ENCODE results near the gene SYT12. TPM values are rescaled to one million over a fixed set of nuclear protein-coding genes. Genes with fewer than 3 reads are reported as not detected.
A peak's percentile ranks its signal among the peaks of the same experiment; 100 is the strongest.

Gene SYT12
- total RNA-seq, 1 donor from 2014 or later = 1.3 TPM

GRCh38 chr11:67029146-67029545 lies 6.2 kb downstream of the SYT12 start:
- no peak for DNase-seq

DNA sequence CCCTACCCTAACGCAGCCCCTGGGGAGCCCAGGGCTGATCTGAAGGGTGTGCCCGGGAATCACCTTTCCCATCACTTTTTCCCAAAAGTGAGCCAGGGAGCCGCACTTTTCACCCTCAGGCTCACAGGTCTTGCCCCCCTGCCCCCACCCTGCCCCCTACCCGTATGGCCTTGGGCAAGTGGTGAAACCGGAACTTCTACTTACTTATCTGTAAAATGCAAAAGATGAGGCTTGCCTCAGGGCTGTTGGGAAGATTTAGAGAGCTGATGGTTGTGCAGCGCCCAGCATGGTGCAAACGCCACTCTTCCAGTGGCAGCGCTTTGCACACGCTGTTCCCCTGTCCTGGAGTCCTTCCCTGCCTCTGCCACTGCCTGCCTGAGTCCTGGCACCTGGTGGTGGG lies 8.0 kb downstream of the SYT12 start:
- no peak for DNase-seq

- no peak for DNase-seq
Observed at GRCh38 chr11:67031791-67032561, 9.0 kb downstream of the SYT12 start.

- DNase-seq = no peak
Observed at GRCh38 chr11:67032830-67033551, 10.1 kb downstream of the SYT12 start.

- DNase-seq = no peak
Observed at GRCh38 chr11:67033661-67034166, 10.8 kb downstream of the SYT12 start.

DNA sequence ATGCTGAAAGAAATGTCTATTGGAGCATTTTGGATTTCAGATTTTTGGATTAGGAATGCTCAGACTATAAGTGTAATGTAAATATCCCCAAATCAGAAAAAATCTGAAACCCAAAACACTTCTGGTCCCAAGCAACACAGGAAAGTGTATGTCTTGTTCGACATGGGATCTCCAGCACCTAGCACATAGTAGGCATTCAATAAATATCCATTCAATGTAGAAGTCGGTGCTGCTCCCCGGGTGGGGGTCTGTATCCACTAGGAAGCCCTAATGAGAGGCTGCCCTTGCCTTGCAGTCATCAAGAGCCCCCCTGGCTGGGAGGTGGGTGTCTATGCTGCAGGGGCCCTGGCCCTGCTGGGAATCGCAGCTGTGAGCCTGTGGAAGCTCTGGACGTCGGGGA lies 11.4 kb downstream of the SYT12 start:
- no peak for DNase-seq

DNA sequence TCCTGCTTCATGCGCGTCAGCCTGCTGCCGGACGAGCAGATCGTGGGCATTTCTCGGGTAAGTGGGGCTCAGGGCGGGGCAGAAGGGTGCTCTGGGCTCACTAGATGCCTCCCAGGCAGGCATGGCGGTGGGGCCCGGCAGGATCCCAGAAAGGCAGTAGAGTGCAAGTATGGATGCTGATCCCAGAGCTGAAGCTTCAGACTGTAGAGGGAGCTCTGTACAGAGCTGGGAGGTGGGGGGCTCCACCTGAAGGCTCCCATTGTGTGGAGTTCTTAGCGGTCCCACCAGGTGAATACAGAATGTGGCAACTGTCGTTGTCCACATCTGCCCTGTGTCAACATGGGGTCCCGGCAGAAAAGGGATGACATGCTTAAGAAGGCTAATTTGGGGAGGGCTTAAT lies 17.2 kb downstream of the SYT12 start:
- no peak for DNase-seq

GRCh38 chr11:67041602-67042001 lies 18.7 kb downstream of the SYT12 start:
- no peak for DNase-seq

DNA sequence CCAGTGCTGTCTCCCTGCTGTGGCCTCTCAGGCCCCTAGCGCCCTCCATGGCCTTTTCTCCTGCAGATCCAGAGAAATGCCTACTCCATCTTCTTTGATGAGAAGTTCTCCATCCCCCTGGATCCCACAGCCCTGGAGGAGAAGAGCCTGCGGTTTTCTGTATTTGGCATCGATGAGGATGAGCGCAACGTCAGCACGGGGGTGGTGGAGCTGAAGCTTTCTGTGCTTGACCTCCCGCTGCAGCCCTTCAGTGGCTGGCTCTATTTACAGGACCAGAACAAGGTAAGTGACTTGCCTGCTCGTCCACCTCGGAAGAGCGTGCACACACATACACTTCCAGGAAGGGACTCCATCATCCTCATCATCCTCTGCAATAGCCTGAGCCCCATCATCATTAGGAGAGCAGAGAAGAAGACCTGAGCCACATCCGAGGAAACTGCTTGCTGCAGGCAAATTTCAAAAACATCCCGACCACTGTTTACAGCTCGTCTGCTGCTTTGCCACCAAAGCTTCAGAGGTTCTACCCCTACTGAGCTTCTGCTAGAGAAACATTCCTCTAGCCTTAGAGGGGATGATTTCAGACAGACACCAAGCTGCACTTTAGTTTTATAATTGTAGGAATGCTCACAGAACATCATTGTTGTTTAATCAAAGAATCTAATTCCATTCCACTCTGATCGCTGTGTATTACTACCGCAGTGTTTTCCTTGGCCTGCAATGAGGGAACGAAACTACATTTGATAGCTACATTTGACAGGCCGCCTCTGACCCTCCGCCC lies 20.8 kb downstream of the SYT12 start:
- no peak for DNase-seq

- DNase-seq = no peak
Observed at GRCh38 chr11:67044496-67044895, 21.6 kb downstream of the SYT12 start.

DNA sequence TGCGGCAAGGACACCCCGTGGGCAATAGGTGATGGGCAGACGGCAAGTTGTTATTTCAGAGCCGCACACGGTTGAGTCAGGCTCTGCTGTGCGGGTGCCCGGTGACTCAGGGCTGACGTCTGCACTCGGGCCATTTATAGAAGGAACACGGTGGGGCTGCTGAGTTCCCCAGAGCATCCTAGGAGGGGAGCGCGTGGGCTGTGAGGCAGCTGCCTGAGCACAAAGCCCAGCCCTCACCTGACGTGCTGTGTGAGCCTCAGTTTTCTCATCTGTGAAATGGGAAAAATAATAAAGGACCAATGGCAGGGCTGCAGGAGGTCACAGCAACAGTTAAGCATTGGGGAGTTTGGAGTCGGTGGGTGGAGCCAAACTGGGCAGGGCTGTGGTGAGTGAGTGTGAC lies 22.4 kb downstream of the SYT12 start:
- no peak for DNase-seq

GRCh38 chr11:67048515-67049130 lies 25.7 kb downstream of the SYT12 start:
- no peak for DNase-seq

- no peak for DNase-seq
Observed at GRCh38 chr11:67050139-67050538, 27.2 kb downstream of the SYT12 start.

DNA sequence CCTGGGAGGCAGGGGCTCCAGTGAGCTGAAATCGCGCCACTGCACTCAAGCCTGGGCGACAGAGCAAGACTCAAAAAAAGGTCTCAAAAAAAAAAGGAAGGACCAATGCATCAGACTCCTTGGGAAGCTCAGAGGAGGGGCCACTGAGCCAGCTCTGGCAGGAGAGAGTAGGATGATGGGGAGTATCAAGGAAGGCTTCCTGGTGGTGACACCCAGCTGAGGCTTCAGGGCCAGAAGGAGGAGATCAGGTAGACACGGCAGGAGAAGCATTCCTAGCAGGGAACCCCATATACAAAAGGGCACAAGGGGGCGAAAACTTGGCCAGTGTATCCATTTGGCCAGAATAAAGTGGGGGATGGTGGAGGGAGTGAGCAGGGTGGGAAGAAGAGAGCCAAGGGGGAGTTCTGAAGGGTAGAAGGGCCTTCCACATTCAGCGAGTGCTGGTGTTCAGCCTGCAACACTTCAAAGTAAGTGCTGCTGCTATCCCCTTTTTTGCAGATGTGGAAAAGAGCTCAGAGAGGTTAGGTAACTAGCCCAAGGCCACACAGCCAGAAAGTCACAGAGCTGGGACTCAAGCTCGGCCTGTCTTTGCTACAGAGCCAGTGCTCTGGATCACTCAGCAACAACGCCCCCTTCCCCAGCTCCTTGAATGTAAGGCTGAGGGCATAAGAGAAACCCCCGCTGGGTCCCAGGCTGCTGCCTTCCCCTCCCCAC lies 28.4 kb downstream of the SYT12 start:
- DNase-seq = no peak

- DNase-seq = no peak
Observed at GRCh38 chr11:67051945-67052488, 29.1 kb downstream of the SYT12 start.

- DNase-seq = no peak
Observed at GRCh38 chr11:67052891-67053290, 30.0 kb downstream of the SYT12 start.

DNA sequence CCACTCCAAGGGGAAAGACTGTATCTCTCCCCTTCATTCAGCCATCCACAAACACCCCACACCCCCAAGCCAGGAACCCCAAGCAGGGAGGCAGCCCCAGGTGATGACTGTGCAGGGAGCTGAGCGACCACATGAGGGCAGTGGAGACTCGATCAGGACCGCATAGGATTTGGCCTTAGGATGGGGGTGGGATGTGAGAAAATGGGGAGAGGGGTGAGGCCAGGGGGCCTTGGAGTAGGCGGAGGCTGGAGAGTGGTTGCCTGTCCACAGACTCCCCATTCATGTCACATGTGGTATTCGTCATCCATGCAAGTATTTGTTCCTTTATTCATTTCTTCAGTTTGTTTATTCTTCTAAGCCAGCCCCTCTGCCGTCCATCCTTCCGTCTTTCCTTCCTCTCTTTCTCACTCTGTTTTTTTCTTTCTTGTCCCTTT lies 31.0 kb downstream of the SYT12 start:
- peak; percentile 3 for DNase-seq

DNA sequence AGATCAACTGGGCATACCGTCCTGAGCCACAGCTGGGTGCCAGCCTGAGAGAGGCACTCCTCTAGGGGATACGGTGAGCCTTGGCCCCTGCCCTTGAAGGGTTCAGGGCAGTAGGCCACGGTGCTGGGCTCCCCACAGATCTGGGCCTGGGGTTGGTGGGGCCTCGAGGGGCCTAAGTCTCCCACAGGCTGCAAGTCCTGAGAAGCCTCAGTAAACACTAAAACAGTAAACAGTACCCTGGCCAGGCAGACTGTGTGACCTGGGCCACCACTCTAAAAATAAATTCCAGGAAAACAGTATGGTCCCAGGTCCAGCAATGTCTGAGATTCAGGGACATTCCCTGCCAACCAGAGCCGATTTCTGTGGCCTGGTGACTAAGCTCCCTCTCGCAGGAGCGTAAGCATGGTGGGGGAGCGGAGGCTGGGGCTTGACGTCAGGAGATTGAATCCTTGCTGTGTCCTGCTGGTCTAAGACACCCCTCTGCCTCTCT lies 31.5 kb downstream of the SYT12 start:
- DNase-seq = no peak

GRCh38 chr11:67054836-67055523 lies 32.0 kb downstream of the SYT12 start:
- DNase-seq = peak; percentile 4

DNA sequence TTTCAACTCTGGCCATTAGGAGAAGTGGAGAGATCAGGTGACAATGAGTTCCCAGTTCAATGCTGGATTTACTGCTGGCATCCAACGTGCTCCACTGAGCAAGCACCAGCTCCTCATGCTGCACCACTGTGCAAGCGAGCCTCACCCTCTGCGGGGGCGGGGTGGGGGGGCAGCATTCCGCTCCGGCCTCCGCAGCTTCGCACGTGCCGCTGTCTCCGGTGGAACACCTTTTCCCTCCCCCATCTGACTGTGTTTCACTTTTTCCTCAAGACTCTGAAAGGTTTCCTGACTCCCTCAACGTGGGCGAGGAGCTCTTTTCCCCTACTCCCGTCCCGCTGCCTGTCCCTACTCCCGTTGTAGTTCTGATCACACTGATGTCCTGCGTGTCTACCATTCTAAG lies 32.9 kb downstream of the SYT12 start:
- no peak for DNase-seq
